A549 (cell line): ENCODE measurements around the gene GAS5. TPM values are rescaled to one million over a fixed set of nuclear protein-coding genes. Genes with fewer than 3 reads are reported as not detected.

ENCODE experiments used
- ATAC-seq, 2 experiments: fragments of 200-7000 bp in 1 of 2; fragments of >200 bp in 1 of 2; cut with Nextera tagmentation in 1 of 2; cut with Tn5 transposase in 1 of 2; 3 replicates each; pipeline versions ENCODE4 v1.8.0 to v1.9.1; 2018 to 2020; ENCODE audit warnings: mild to moderate bottlenecking in 1 of 2, moderate library complexity in 1 of 2
- CTCF ChIA-PET: fragments of 300-600 bp; sonication (Branson Sonifier 250); formaldehyde crosslinking; extraction: SDS; loops from one replicate; lab custom pipeline; 2021; ENCODE audit warnings: antibody characterized with exemption, inconsistent platforms; lab: Yijun Ruan, JAX
- POLR2A ChIA-PET: fragments of 350-600 bp; formaldehyde crosslinking; extraction: SDS; loops from one replicate; lab custom pipeline; 2021; ENCODE audit warnings: antibody characterized with exemption, inconsistent platforms; lab: Yijun Ruan, JAX
- DNase-seq, 2 experiments: peaks; one replicate each; pipeline versions ENCODE4 v3.0.0 to v3.0.0-alpha.2; 2011 to 2016; ENCODE audit warnings: low read depth in 1 of 2, low spot score in 1 of 2
- FAIRE-seq: peaks from 2 replicates; lab custom pipeline; 2011; peaks lifted over from hg19 to GRCh38; lab: Jason Lieb, UNC
- H3K27ac ChIP-seq, 2 experiments: fragments of >200 bp; sonication (Bioruptor Twin); formaldehyde crosslinking; 3 replicates each; pipeline ENCODE4 v1.5.1; 2016 to 2017
- H3K4me1 ChIP-seq: fragments of >200 bp; sonication (Bioruptor Twin); formaldehyde crosslinking; 3 replicates; pipeline ENCODE4 v1.6.1; 2016
- H3K4me2 ChIP-seq: fragments of >200 bp; sonication (Bioruptor Twin); formaldehyde crosslinking; 3 replicates; pipeline ENCODE4 v1.6.1; 2016
- H3K4me3 ChIP-seq: fragments of >200 bp; sonication (Bioruptor Twin); formaldehyde crosslinking; 3 replicates; pipeline ENCODE4 v1.5.1; 2016
- H3K9me3 ChIP-seq: fragments of >200 bp; sonication (Bioruptor Twin); formaldehyde crosslinking; 3 replicates; pipeline ENCODE4 v1.6.1; 2016
- ATOH8 ChIP-seq: fragments of 250-450 bp; sonication (Bioruptor Pico); IDR thresholded peaks from 2 replicates; pipeline ENCODE4 v1.5.0; 2020; ENCODE audit warnings: low read depth, mild to moderate bottlenecking, moderate library complexity
- CBX2 ChIP-seq: fragments of 200-600 bp; sonication (generic); IDR thresholded peaks from 2 replicates; pipeline ENCODE4 v1.6.1; 2016; ENCODE audit warnings: low read depth, mild to moderate bottlenecking, borderline replicate concordance
- CBX8 ChIP-seq: fragments of 200-600 bp; sonication (generic); IDR thresholded peaks from 2 replicates; pipeline ENCODE4 v1.6.1; 2016
- CHD2 ChIP-seq: fragments of 150-350 bp; IDR thresholded peaks from 2 replicates; pipeline ENCODE4 v1.6.1; 2014; ENCODE audit warnings: low read length; ENCODE audit not compliant: partially characterized antibody
- CHD4 ChIP-seq: fragments of 200-600 bp; sonication (generic); IDR thresholded peaks from 2 replicates; pipeline ENCODE4 v1.6.1; 2016; ENCODE audit warnings: antibody characterized with exemption, mild to moderate bottlenecking, borderline replicate concordance
- CTCF ChIP-seq: fragments of >200 bp; sonication (Bioruptor Twin); formaldehyde crosslinking; IDR thresholded peaks from 3 replicates; pipeline ENCODE4 v1.5.1; 2016
- EHF ChIP-seq: fragments of 250-450 bp; sonication (Bioruptor Pico); IDR thresholded peaks from 2 replicates; pipeline ENCODE4 v1.5.0; 2020; ENCODE audit warnings: mild to moderate bottlenecking
- ESRRA ChIP-seq: fragments of 150-350 bp; IDR thresholded peaks from 2 replicates; pipeline ENCODE4 v1.6.1; 2014; ENCODE audit warnings: mild to moderate bottlenecking, low read length, borderline replicate concordance
- FOSL2 ChIP-seq, 2 experiments: fragments of 450-650 bp in 1 of 2; fragments of >200 bp in 1 of 2; sonication (Bioruptor Twin) in 1 of 2; formaldehyde crosslinking; IDR thresholded peaks; 2 replicates each; pipeline versions ENCODE4 v1.5.0 to v1.6.1; 2016 to 2020; ENCODE audit warnings: mild to moderate bottlenecking in 1 of 2, moderate library complexity in 1 of 2
- GATA3 ChIP-seq: IDR thresholded peaks from 2 replicates; pipeline ENCODE4 v1.6.1; 2012; ENCODE audit warnings: borderline replicate concordance
- HDAC2 ChIP-seq: fragments of 200-600 bp; sonication (generic); IDR thresholded peaks from 2 replicates; pipeline ENCODE4 v1.6.1; 2016
- HES2 ChIP-seq: fragments of >200 bp; sonication (Bioruptor Twin); formaldehyde crosslinking; IDR thresholded peaks from 2 replicates; pipeline ENCODE4 v1.6.1; 2016
- HEYL ChIP-seq: fragments of 250-450 bp; sonication (Bioruptor Pico); IDR thresholded peaks from 2 replicates; pipeline ENCODE4 v1.8.0; 2021; ENCODE audit warnings: mild to moderate bottlenecking, moderate library complexity
- HOXA7 ChIP-seq: fragments of 250-450 bp; sonication (Bioruptor Pico); IDR thresholded peaks from 2 replicates; pipeline ENCODE4 v1.5.0; 2020; ENCODE audit warnings: mild to moderate bottlenecking, moderate library complexity
- HOXB13 ChIP-seq: fragments of 250-450 bp; sonication (Bioruptor Pico); IDR thresholded peaks from 2 replicates; pipeline ENCODE4 v1.5.0; 2020; ENCODE audit warnings: low read depth, mild to moderate bottlenecking, moderate library complexity
- JUN ChIP-seq, 2 experiments: fragments of >200 bp; sonication (Bioruptor Twin); formaldehyde crosslinking; IDR thresholded peaks; 2 replicates in 1 of 2; 3 replicates in 1 of 2; pipeline ENCODE4 v1.6.1; 2016 to 2017
- JUNB ChIP-seq: fragments of >200 bp; sonication (Bioruptor Twin); formaldehyde crosslinking; IDR thresholded peaks from 2 replicates; pipeline ENCODE4 v1.6.1; 2016
- KDM5A ChIP-seq: fragments of 200-600 bp; sonication (generic); IDR thresholded peaks from 2 replicates; pipeline ENCODE4 v1.6.1; 2016; ENCODE audit warnings: antibody characterized with exemption, mild to moderate bottlenecking
- MAFK ChIP-seq: fragments of 450-650 bp; IDR thresholded peaks from 2 replicates; pipeline ENCODE4 v1.6.1; 2014; ENCODE audit not compliant: partially characterized antibody
- MAX ChIP-seq: IDR thresholded peaks from 2 replicates; pipeline ENCODE4 v1.6.1; 2012
- MAZ ChIP-seq: fragments of 150-350 bp; IDR thresholded peaks from 2 replicates; pipeline ENCODE4 v1.6.1; 2014; ENCODE audit warnings: antibody characterized with exemption, low read depth, low read length, borderline replicate concordance
- MYC ChIP-seq: IDR thresholded peaks from 2 replicates; pipeline ENCODE4 v1.6.1; 2012; ENCODE audit warnings: mild to moderate bottlenecking, inconsistent platforms, low read length, improper control_type of control experiment, borderline replicate concordance
- NFE2L2 ChIP-seq: fragments of 150-350 bp; conservative IDR thresholded peaks from 2 replicates; pipeline ENCODE4 v1.6.1; 2014; ENCODE audit warnings: low read length
- NPAS2 ChIP-seq: fragments of 250-450 bp; sonication (Bioruptor Pico); IDR thresholded peaks from 2 replicates; pipeline ENCODE4 v1.8.0; 2022; ENCODE audit warnings: mild to moderate bottlenecking, moderate library complexity, borderline replicate concordance
- NR3C1 ChIP-seq: fragments of >200 bp; sonication (Bioruptor Twin); formaldehyde crosslinking; IDR thresholded peaks from 3 replicates; pipeline ENCODE4 v1.6.1; 2017
- PBX3 ChIP-seq: IDR thresholded peaks from 2 replicates; pipeline ENCODE4 v1.6.1; 2012
- PHF8 ChIP-seq: fragments of 200-600 bp; sonication (generic); IDR thresholded peaks from 2 replicates; pipeline ENCODE4 v1.6.1; 2016; ENCODE audit warnings: low read depth, mild to moderate bottlenecking, antibody characterized with exemption, moderate library complexity, borderline replicate concordance
- POLR2A ChIP-seq: IDR thresholded peaks from 2 replicates; pipeline ENCODE4 v1.6.1; 2012; ENCODE audit warnings: mild to moderate bottlenecking, low read length
- RAD21 ChIP-seq, 2 experiments: fragments of >200 bp in 1 of 2; sonication (Bioruptor Twin) in 1 of 2; formaldehyde crosslinking in 1 of 2; IDR thresholded peaks in 1 of 2; conservative IDR thresholded peaks in 1 of 2; 2 replicates in 1 of 2; 3 replicates in 1 of 2; pipeline ENCODE4 v1.6.1; 2012 to 2018; ENCODE audit warnings: inconsistent platforms in 1 of 2
- RFX5 ChIP-seq: fragments of 450-650 bp; IDR thresholded peaks from 2 replicates; pipeline ENCODE4 v1.7.1; 2014; ENCODE audit warnings: antibody characterized with exemption, mild to moderate bottlenecking, moderate library complexity
- RNF2 ChIP-seq: fragments of 200-600 bp; sonication (generic); IDR thresholded peaks from 2 replicates; pipeline ENCODE4 v1.6.1; 2016; ENCODE audit warnings: low read depth, mild to moderate bottlenecking, antibody characterized with exemption, moderate library complexity, borderline replicate concordance
- TP53 ChIP-seq: fragments of 250-450 bp; sonication (Bioruptor Pico); IDR thresholded peaks from 2 replicates; pipeline ENCODE4 v1.5.0; 2021; ENCODE audit warnings: mild to moderate bottlenecking, moderate library complexity
- USF2 ChIP-seq: fragments of 450-650 bp; IDR thresholded peaks from 2 replicates; pipeline ENCODE4 v1.6.1; 2014; ENCODE audit warnings: antibody characterized with exemption
- ZC3H11A ChIP-seq: fragments of 450-650 bp; IDR thresholded peaks from 2 replicates; pipeline ENCODE4 v1.6.1; 2014; ENCODE audit warnings: antibody characterized with exemption, mild to moderate bottlenecking
- ZFP36 ChIP-seq: fragments of 450-650 bp; IDR thresholded peaks from 2 replicates; pipeline ENCODE4 v1.6.1; 2014; ENCODE audit warnings: borderline replicate concordance; ENCODE audit not compliant: partially characterized antibody
- ZNF302 ChIP-seq: fragments of 250-450 bp; sonication (Bioruptor Pico); IDR thresholded peaks from 2 replicates; pipeline ENCODE4 v1.9.0; 2021; ENCODE audit warnings: inconsistent platforms, mild to moderate bottlenecking, moderate library complexity
- ZSCAN20 ChIP-seq: fragments of 250-450 bp; sonication (Bioruptor Pico); IDR thresholded peaks from 2 replicates; pipeline ENCODE4 v1.8.0; 2022; ENCODE audit warnings: mild to moderate bottlenecking, moderate library complexity
- WGBS: methylation state at CpG from one replicate; pipeline ENCODE4 v1.1.6; 2017; ENCODE audit errors: missing lambda C conversion rate; 5-methylcytosine and 5-hydroxymethylcytosine counted together
- polyA plus RNA-seq, 4 experiments: library from polyadenylated mRNA; depleted of rRNA in 3 of 4; stranded (reverse); fragments of >200 nt; fragmentation: RNase III in 1 of 4; extraction: RNeasy Plus Mini Kit Qiagen cat#74134 plus additional on column Dnase treatment in 1 of 4; gene quantifications; 2 replicates in 3 of 4; 3 replicates in 1 of 4; pipeline ENCODE4 v1.2.3, GENCODE V29; 2011 to 2017

GAS5 gene
- polyA plus RNA-seq, 2 of the 4 experiments (the other 2 are of a cell fraction) = 376 to 1,735 TPM

GRCh38 chr1:173824315-173825081 lies 43.3 kb downstream of the GAS5 start, which contains the start of the genes CENPL and DARS2:
TSS of gene CENPL (minus strand) at chr1:173824883. CDS start at chr1:173811299, 13,584 bp downstream.
TSS of gene DARS2 (plus strand) at chr1:173824673. CDS start at chr1:173825230, 557 bp downstream.
- peaks cover 16% of the 10 kb centered on the region; the same call in 1 of the 3 replicates for H3K4me1 ChIP-seq
- peak within 1 kb of the TSS; percentile 90 to 92 for H3K27ac ChIP-seq
- 2% methylated on average over 51 of the region's 55 CpGs for WGBS
- FAIRE-seq (no peak), DNase-seq (peak; percentile 91 to 98), ATAC-seq (peak; percentile 96)
- peak within 1 kb of the TSS; percentile 74 for H3K4me3 ChIP-seq
- POLR2A ChIA-PET = interaction anchor here (0.5 to 2.5 kb wide), 17 partner anchors 14 to 1082 kb away, joined by 3 to 26 read pairs (median 3); partner anchors contain the start of genes GAS5, KLHL20, PRDX6 and ZBTB37
- no peaks in the 10 kb centered on the region for H3K9me3 ChIP-seq
- CTCF ChIA-PET = interaction anchor here (0.6 to 5.5 kb wide), 19 partner anchors 9 to 1081 kb away, joined by 3 to 48 read pairs (median 3); no protein-coding TSS in a partner anchor
- H3K4me2 ChIP-seq = peak within 1 kb of the TSS; percentile 93
- TF ChIP-seq EHF (CRISPR knock-in tag) (no peak), ESRRA (no peak; the same call in 1 of the 2 replicates), NR3C1 (no peak), ZNF302 (no peak), RFX5 (no peak; the same call in 1 of the 2 replicates), CBX8 (no peak), POLR2A (peak; percentile 51), JUNB (no peak), ZFP36 (no peak), CHD4 (no peak), RAD21 (conservative IDR thresholded peaks at IDR 0.05 in 1 of 2, IDR thresholded peaks at IDR 0.05 in 1 of 2) (no peak), HOXB13 (CRISPR knock-in tag) (no peak), TP53 (CRISPR knock-in tag) (0 out of 2 replicates have a peak, but pooled peaks have one; percentile 5), NPAS2 (CRISPR knock-in tag) (no peak), ZSCAN20 (CRISPR knock-in tag) (no peak), HDAC2 (no peak), KDM5A (peak; percentile 92), PHF8 (peak; percentile 85), RNF2 (no peak), ATOH8 (CRISPR knock-in tag) (no peak), NFE2L2 (no peak), HOXA7 (no peak), GATA3 (peak; percentile 34; the same call in 1 of the 2 replicates), MAX (peak; percentile 75), CHD2 (peak; percentile 10), MYC (no peak; the same call in 1 of the 2 replicates), USF2 (peak; percentile 22; the same call in 1 of the 2 replicates), MAFK (no peak), HEYL (CRISPR knock-in tag) (no peak), MAZ (no peak), FOSL2 (IDR thresholded peaks at IDR 0.05) (no peak), FOSL2 (CRISPR knock-in tag; IDR thresholded peaks at IDR 0.05) (no peak; the same call in 1 of the 2 replicates), JUN (IDR thresholded peaks at IDR 0.05) (peak; percentile 78 to 83; a peak in 3 of 5 replicates), CBX2 (no peak), ZC3H11A (no peak), HES2 (no peak), CTCF (no peak), PBX3 (no peak)
